ENCODE results near the gene ITSN1.

- no peak for TF ChIP-seq CTCF (IDR thresholded peaks at IDR 0.05)
- no peak for TF ChIP-seq POLR2A (IDR thresholded peaks at IDR 0.05)
Measured at GRCh38 chr21:33699277-33699676, 57.0 kb downstream of the ITSN1 start.

Data from body of pancreas (tissue), 4 donors.